ENCODE results near the gene FBXO36. TPM values are rescaled to one million over a fixed set of nuclear protein-coding genes. Genes with fewer than 3 reads are reported as not detected.

Gene FBXO36
- polyA plus RNA-seq, 1 donor (not counting 4 experiments of a cell fraction or from before 2014, with no cell fraction given): 1.7 TPM

- H3K79me2 ChIP-seq (ENCODE audit: control insufficient read depth, insufficient read depth, low read length): peaks cover 9% of the 10 kb centered on the region
- no peaks in the 10 kb centered on the region for H3K9me1 ChIP-seq (ENCODE audit: control insufficient read depth, extremely low read depth, insufficient read depth, low read length)
- no peak for DNase-seq (ENCODE audit: low read depth, low spot score)
- H4K20me1 ChIP-seq (ENCODE audit: control insufficient read depth, extremely low read depth, insufficient read depth, low read length): no peaks in the 10 kb centered on the region
- H3K4me2 ChIP-seq (ENCODE audit: control insufficient read depth, extremely low read depth, insufficient read depth, low read depth, low read length): no peak overlapping the region
- H3K9me3 ChIP-seq (ENCODE audit: control insufficient read depth, low read depth, low read length): no peaks in the 10 kb centered on the region
- H3K27ac ChIP-seq (ENCODE audit: control insufficient read depth, insufficient read depth, low read length): no peak overlapping the region
- H3K9ac ChIP-seq (ENCODE audit: control insufficient read depth, extremely low read depth, insufficient read depth, low read length): no peak overlapping the region
- H3K36me3 ChIP-seq (ENCODE audit: control insufficient read depth in 2 of 2, extremely low read depth in 1 of 2, insufficient read depth in 2 of 2, low read length in 2 of 2): no peaks in the 10 kb centered on the region
- no peak overlapping the region for H3K4me3 ChIP-seq (ENCODE audit: control insufficient read depth in 2 of 3, extremely low read depth in 1 of 3, insufficient read depth in 2 of 3, low read depth in 1 of 3, low read length in 3 of 3)
- TF ChIP-seq EZH2 (IDR thresholded peaks at IDR 0.05; ENCODE audit: low read length) (no peak), CTCF (optimal IDR thresholded peaks at IDR 0.05 in 1 of 3, IDR thresholded peaks at IDR 0.05 in 1 of 3, conservative IDR thresholded peaks at IDR 0.05 in 1 of 3; ENCODE audit: extremely low read depth in 1 of 3, insufficient read depth in 2 of 3, low read length in 3 of 3) (no peak)
- no peaks in the 10 kb centered on the region for H3K4me1 ChIP-seq (ENCODE audit: control insufficient read depth, extremely low read depth, insufficient read depth, low read length)
- no peak for FAIRE-seq
- H3K27me3 ChIP-seq (ENCODE audit: control insufficient read depth, extremely low read depth, insufficient read depth, low read length): no peaks in the 10 kb centered on the region
- dilution Hi-C loops (cut with MboI; ENCODE audit: extremely low pct_ligation_motif_present, low sequenced_read_pairs): no loop called here
- no peak overlapping the region for H2AFZ ChIP-seq (ENCODE audit: control insufficient read depth, low read length)
These were observed 5.6 kb downstream of the FBXO36 start for GRCh38 chr2:229927817-229928321.

GRCh38 chr2:229930656-229931055 lies 8.4 kb downstream of the FBXO36 start:
- no peak overlapping the region for H3K4me2 ChIP-seq (ENCODE audit: control insufficient read depth, extremely low read depth, insufficient read depth, low read depth, low read length)
- no peak overlapping the region for H3K4me3 ChIP-seq (ENCODE audit: control insufficient read depth in 2 of 3, extremely low read depth in 1 of 3, insufficient read depth in 2 of 3, low read depth in 1 of 3, low read length in 3 of 3)
- no peak for DNase-seq (ENCODE audit: low read depth, low spot score)
- no peaks in the 10 kb centered on the region for H4K20me1 ChIP-seq (ENCODE audit: control insufficient read depth, extremely low read depth, insufficient read depth, low read length)
- no peaks in the 10 kb centered on the region for H3K9me3 ChIP-seq (ENCODE audit: control insufficient read depth, low read depth, low read length)
- H3K9me1 ChIP-seq (ENCODE audit: control insufficient read depth, extremely low read depth, insufficient read depth, low read length): no peaks in the 10 kb centered on the region
- dilution Hi-C loops (cut with MboI; ENCODE audit: extremely low pct_ligation_motif_present, low sequenced_read_pairs): no loop called here
- H3K27ac ChIP-seq (ENCODE audit: control insufficient read depth, insufficient read depth, low read length): no peak overlapping the region
- FAIRE-seq: no peak
- no peaks in the 10 kb centered on the region for H3K4me1 ChIP-seq (ENCODE audit: control insufficient read depth, extremely low read depth, insufficient read depth, low read length)
- H3K36me3 ChIP-seq (ENCODE audit: control insufficient read depth in 2 of 2, extremely low read depth in 1 of 2, insufficient read depth in 2 of 2, low read length in 2 of 2): no peaks in the 10 kb centered on the region
- no peak overlapping the region for H3K9ac ChIP-seq (ENCODE audit: control insufficient read depth, extremely low read depth, insufficient read depth, low read length)
- no peak overlapping the region for H2AFZ ChIP-seq (ENCODE audit: control insufficient read depth, low read length)
- H3K79me2 ChIP-seq (ENCODE audit: control insufficient read depth, insufficient read depth, low read length): no peaks in the 10 kb centered on the region
- TF ChIP-seq CTCF (optimal IDR thresholded peaks at IDR 0.05 in 1 of 3, IDR thresholded peaks at IDR 0.05 in 1 of 3, conservative IDR thresholded peaks at IDR 0.05 in 1 of 3; ENCODE audit: extremely low read depth in 1 of 3, insufficient read depth in 2 of 3, low read length in 3 of 3) (no peak), EZH2 (IDR thresholded peaks at IDR 0.05; ENCODE audit: low read length) (no peak)
- no peaks in the 10 kb centered on the region for H3K27me3 ChIP-seq (ENCODE audit: control insufficient read depth, extremely low read depth, insufficient read depth, low read length)

Measured in keratinocyte (primary cell).